DND-41 (cell line): ENCODE measurements around the gene STRADA.

ENCODE experiments used
- ATAC-seq: fragments of 200-7000 bp; cut with Tn5 transposase; 3 replicates; pipeline ENCODE4 v1.9.1; 2021; ENCODE audit warnings: low read depth; ENCODE audit not compliant: insufficient read depth
- DNase-seq: peaks from one replicate; pipeline ENCODE4 v3.0.0-alpha.2; 2020
- H2AFZ ChIP-seq: 2 replicates; pipeline ENCODE4 v1.6.0; 2012; ENCODE audit warnings: low read depth, low read length
- H3K27ac ChIP-seq: 2 replicates; pipeline ENCODE4 v1.5.1; 2012; ENCODE audit warnings: low read length, inconsistent platforms
- H3K27me3 ChIP-seq: fragments of 200-600 bp; sonication (generic); 2 replicates; pipeline ENCODE4 v1.6.0; 2012; ENCODE audit warnings: low read length, mild to moderate bottlenecking, inconsistent platforms; ENCODE audit not compliant: insufficient read depth, poor library complexity
- H3K36me3 ChIP-seq: 2 replicates; pipeline ENCODE4 v1.5.1; 2012; ENCODE audit warnings: low read length, inconsistent platforms; ENCODE audit not compliant: insufficient read depth
- H3K4me1 ChIP-seq: 2 replicates; pipeline ENCODE4 v1.5.1; 2012; ENCODE audit warnings: mild to moderate bottlenecking, low read length; ENCODE audit not compliant: insufficient read depth
- H3K4me2 ChIP-seq: 2 replicates; pipeline ENCODE4 v1.6.0; 2012; ENCODE audit warnings: mild to moderate bottlenecking, moderate library complexity, low read length, inconsistent platforms; ENCODE audit not compliant: insufficient read depth
- H3K4me3 ChIP-seq, 2 experiments: fragments of 200-600 bp in 1 of 2; shearing (Covaris generic) in 1 of 2; 2 replicates each; pipeline ENCODE4 v1.5.1; 2012 to 2016; ENCODE audit warnings: inconsistent platforms in 2 of 2, low read length in 2 of 2, mild to moderate bottlenecking in 2 of 2, low read depth in 1 of 2, moderate library complexity in 1 of 2
- H3K79me2 ChIP-seq: 2 replicates; pipeline ENCODE4 v1.6.0; 2012; ENCODE audit warnings: low read length, inconsistent platforms; ENCODE audit not compliant: insufficient read depth
- H3K9ac ChIP-seq: 2 replicates; pipeline ENCODE4 v1.6.0; 2012; ENCODE audit warnings: low read depth, mild to moderate bottlenecking, inconsistent platforms, low read length, moderate library complexity
- H3K9me3 ChIP-seq: 2 replicates; pipeline ENCODE4 v1.5.1; 2012; ENCODE audit warnings: low read length, moderate library complexity, mild to moderate bottlenecking, inconsistent platforms; ENCODE audit not compliant: insufficient read depth, severe bottlenecking
- H4K20me1 ChIP-seq: 2 replicates; pipeline ENCODE4 v1.6.0; 2012; ENCODE audit warnings: low read length; ENCODE audit not compliant: insufficient read depth
- EZH2 ChIP-seq: IDR thresholded peaks from 3 replicates; pipeline ENCODE4 v1.6.1; 2012; ENCODE audit warnings: borderline replicate concordance, low read depth, mild to moderate bottlenecking, moderate library complexity, low read length, inconsistent platforms; ENCODE audit not compliant: severe bottlenecking
- TF ChIP-seq, protein P1 (sequence below): IDR thresholded peaks from 2 replicates; pipeline ENCODE4 v1.5.1; 2012; ENCODE audit warnings: borderline replicate concordance, low read length, moderate library complexity, mild to moderate bottlenecking; ENCODE audit not compliant: poor library complexity, severe bottlenecking; ENCODE audit errors: extremely low read depth

Gene STRADA

DNA sequence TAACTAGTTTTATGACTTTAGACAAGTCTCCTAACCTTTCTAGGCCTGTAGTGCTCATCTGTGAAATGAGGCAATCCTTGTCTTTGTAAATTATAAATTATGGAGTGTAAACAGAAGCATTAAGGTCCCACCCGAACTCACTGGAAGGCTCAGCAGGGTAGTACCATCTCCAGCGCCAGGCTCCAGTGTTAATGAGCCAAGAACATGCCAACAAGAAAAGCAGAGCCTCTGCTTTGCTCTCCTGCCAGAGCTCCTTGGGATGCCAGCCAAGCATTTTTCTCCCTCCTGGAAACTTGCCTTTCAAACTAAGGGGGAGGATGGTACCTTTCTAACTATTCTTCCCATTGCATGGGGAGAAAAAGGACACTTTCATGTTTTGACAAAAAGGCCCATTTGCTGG, 56.6 kb downstream of the STRADA start:
- Histone ChIP-seq H3K4me2 (no peak overlapping the region), H3K27ac (no peak overlapping the region), H3K36me3 (peaks cover 84% of the 10 kb centered on the region), H2AFZ (no peak overlapping the region), H3K9ac (no peak overlapping the region), H3K4me1 (no peaks in the 10 kb centered on the region), H4K20me1 (no peaks in the 10 kb centered on the region; the same call in 1 of the 2 replicates), H3K4me3 (no peak overlapping the region), H3K9me3 (no peaks in the 10 kb centered on the region), H3K27me3 (no peaks in the 10 kb centered on the region), H3K79me2 (0 out of 2 replicates have a peak, but pooled peaks cover 2% of the 10 kb centered on the region)
- TF ChIP-seq, protein P1, sequence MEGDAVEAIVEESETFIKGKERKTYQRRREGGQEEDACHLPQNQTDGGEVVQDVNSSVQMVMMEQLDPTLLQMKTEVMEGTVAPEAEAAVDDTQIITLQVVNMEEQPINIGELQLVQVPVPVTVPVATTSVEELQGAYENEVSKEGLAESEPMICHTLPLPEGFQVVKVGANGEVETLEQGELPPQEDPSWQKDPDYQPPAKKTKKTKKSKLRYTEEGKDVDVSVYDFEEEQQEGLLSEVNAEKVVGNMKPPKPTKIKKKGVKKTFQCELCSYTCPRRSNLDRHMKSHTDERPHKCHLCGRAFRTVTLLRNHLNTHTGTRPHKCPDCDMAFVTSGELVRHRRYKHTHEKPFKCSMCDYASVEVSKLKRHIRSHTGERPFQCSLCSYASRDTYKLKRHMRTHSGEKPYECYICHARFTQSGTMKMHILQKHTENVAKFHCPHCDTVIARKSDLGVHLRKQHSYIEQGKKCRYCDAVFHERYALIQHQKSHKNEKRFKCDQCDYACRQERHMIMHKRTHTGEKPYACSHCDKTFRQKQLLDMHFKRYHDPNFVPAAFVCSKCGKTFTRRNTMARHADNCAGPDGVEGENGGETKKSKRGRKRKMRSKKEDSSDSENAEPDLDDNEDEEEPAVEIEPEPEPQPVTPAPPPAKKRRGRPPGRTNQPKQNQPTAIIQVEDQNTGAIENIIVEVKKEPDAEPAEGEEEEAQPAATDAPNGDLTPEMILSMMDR: no peak
- TF ChIP-seq EZH2: no peak
- ATAC-seq (no peak), DNase-seq (no peak)

DNA sequence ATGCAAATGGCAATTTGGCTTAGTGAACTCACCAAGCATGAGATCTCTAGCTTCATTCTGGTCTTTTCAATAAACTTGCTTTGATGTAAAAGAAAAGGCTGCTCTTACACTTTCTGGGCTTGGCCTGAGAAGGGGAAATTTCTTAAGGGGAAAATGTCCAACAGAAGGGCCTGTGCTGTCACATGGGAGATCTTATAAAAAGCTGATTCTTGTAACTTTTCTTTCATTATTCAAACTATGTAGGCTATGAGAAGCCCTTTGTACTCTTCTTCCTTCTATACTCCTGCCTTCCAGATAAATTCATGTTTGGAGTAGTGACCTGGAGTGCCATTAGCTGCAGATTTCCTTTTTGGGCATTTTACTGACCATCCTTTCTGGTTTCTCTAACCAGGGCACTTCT, 58.6 kb downstream of the STRADA start:
- no peak for ATAC-seq
- Histone ChIP-seq H3K9ac (no peak overlapping the region), H3K27me3 (no peaks in the 10 kb centered on the region), H3K9me3 (no peaks in the 10 kb centered on the region), H3K4me1 (no peaks in the 10 kb centered on the region), H3K4me3 (no peak overlapping the region), H3K4me2 (no peak overlapping the region), H3K79me2 (0 out of 2 replicates have a peak, but pooled peaks cover 2% of the 10 kb centered on the region), H2AFZ (no peak overlapping the region), H4K20me1 (no peaks in the 10 kb centered on the region), H3K36me3 (peaks cover 84% of the 10 kb centered on the region), H3K27ac (no peak overlapping the region)
- TF ChIP-seq, protein P1: no peak
- TF ChIP-seq EZH2: no peak
- no peak for DNase-seq

DNA sequence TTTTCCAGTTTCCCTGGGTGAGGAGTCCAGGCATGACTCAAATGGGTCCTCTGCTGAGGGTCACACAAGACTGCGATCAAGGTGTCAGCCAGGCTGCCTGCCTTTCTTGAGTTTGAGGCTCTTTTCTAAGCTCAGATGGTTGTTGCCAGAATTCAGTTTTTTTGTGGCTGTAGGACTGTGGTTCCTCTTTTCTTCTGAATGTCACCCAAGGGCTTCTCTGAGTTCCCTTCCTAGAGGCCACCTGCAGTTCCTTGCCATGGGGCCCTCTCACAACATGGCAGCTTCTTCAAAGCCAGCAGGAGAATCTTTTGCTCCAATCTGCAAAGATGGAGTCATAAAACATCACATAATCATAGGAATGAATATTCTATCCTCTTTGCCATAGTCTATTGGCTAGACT, 59.2 kb downstream of the STRADA start:
- 0 out of 2 replicates have a peak, but pooled peaks cover 2% of the 10 kb centered on the region for H3K79me2 ChIP-seq
- no peak overlapping the region for H3K4me3 ChIP-seq
- TF ChIP-seq EZH2: no peak
- TF ChIP-seq, protein P1: no peak
- peaks cover 89% of the 10 kb centered on the region for H3K36me3 ChIP-seq
- H3K4me1 ChIP-seq: no peaks in the 10 kb centered on the region
- H3K4me2 ChIP-seq: no peak overlapping the region
- no peak for ATAC-seq
- H3K27me3 ChIP-seq: no peaks in the 10 kb centered on the region
- no peak overlapping the region for H2AFZ ChIP-seq
- DNase-seq: no peak
- H3K9ac ChIP-seq: no peak overlapping the region
- no peak overlapping the region for H3K27ac ChIP-seq
- H3K9me3 ChIP-seq: no peaks in the 10 kb centered on the region
- no peaks in the 10 kb centered on the region for H4K20me1 ChIP-seq

DNA sequence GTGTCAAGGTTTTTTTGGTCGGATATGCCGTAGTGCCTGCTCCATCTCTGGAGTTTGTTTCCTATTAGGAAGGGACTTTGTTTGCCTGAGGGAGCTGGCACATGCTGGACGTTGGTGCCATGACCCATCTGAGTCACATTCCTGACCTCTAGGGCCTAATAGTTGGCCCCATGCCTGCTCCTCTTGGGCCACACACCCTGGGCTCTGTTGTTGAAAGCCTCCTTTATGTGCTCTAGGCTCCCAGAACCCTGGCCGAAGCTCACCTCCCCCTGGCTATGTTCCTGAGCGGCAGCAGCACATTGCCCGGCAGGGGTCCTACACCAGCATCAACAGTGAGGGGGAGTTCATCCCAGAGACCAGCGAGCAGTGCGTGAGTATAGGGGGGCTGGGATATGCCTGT, 60.1 kb downstream of the STRADA start:
- Histone ChIP-seq H3K4me3 (no peak overlapping the region), H3K4me1 (no peaks in the 10 kb centered on the region), H3K9ac (no peak overlapping the region), H3K36me3 (peaks cover 95% of the 10 kb centered on the region), H3K27me3 (no peaks in the 10 kb centered on the region), H3K4me2 (no peak overlapping the region), H3K27ac (no peak overlapping the region), H2AFZ (no peak overlapping the region), H3K9me3 (no peaks in the 10 kb centered on the region), H3K79me2 (0 out of 2 replicates have a peak, but pooled peaks cover 2% of the 10 kb centered on the region), H4K20me1 (no peaks in the 10 kb centered on the region)
- TF ChIP-seq, protein P1: no peak
- TF ChIP-seq EZH2: no peak
- ATAC-seq (no peak), DNase-seq (no peak)
